GM12878 (cell line): ENCODE data around the gene RIIAD1. TPM values are rescaled to one million over a fixed set of nuclear protein-coding genes. Genes with fewer than 3 reads are reported as not detected.

ENCODE experiments used
- ATAC-seq: fragments of 200-7000 bp; cut with Tn5 transposase; 3 replicates; pipeline ENCODE4 v1.9.1; 2020; ENCODE audit warnings: mild to moderate bottlenecking, moderate library complexity
- BruUV-seq: library from RNA; stranded (reverse); fragments of 400-500 nt; replicated peaks from 2 replicates; lab custom pipeline; 2021; lab: Mats Ljungman, UMichigan
- CTCF ChIA-PET: fragments of 300-600 bp; sonication (Branson Sonifier 250); formaldehyde crosslinking; extraction: SDS; loops from one replicate; lab custom pipeline; 2021; ENCODE audit warnings: inconsistent platforms; lab: Yijun Ruan, JAX
- POLR2A ChIA-PET: fragments of 350-600 bp; formaldehyde crosslinking; extraction: SDS; loops from one replicate; lab custom pipeline; 2021; ENCODE audit warnings: inconsistent platforms; lab: Charles Lee
- RAD21 ChIA-PET: fragments of 300-600 bp; sonication (Branson Sonifier 250); formaldehyde crosslinking; loops from one replicate; lab custom pipeline; 2023; ENCODE audit warnings: antibody characterized with exemption; ENCODE audit not compliant: unreplicated experiment; lab: Charles Lee
- SMC1A ChIA-PET: fragments of 300-600 bp; sonication (Branson Sonifier 250); formaldehyde crosslinking; loops from one replicate; lab custom pipeline; 2023; ENCODE audit not compliant: unreplicated experiment, uncharacterized antibody; lab: Charles Lee
- DNase-seq: peaks from one replicate; pipeline ENCODE4 v3.0.0-alpha.2; 2011; ENCODE audit warnings: low read depth, low spot score
- FAIRE-seq: peaks from 3 replicates; lab custom pipeline; 2011; peaks lifted over from hg19 to GRCh38; lab: Jason Lieb, UNC
- H2AFZ ChIP-seq: 2 replicates; pipeline ENCODE4 v1.6.0; 2011; ENCODE audit warnings: low read depth, low read length, control low read depth; ENCODE audit not compliant: control insufficient read depth
- H3K27ac ChIP-seq: 2 replicates; pipeline ENCODE4 v1.5.1; 2011; ENCODE audit warnings: control low read depth; ENCODE audit not compliant: control insufficient read depth, insufficient read depth
- H3K27me3 ChIP-seq, 2 experiments: replicated peaks in 1 of 2; 2 replicates each; pipeline versions ENCODE4 v1.6.0 to v1.6.1; 2011; ENCODE audit warnings: low read length in 1 of 2; ENCODE audit not compliant: control insufficient read depth in 2 of 2, insufficient read depth in 2 of 2
- H3K36me3 ChIP-seq, 2 experiments: 2 replicates each; pipeline ENCODE4 v1.5.1; 2011; ENCODE audit warnings: low read length in 1 of 2; ENCODE audit not compliant: control insufficient read depth in 2 of 2, insufficient read depth in 2 of 2
- H3K4me1 ChIP-seq: 2 replicates; pipeline ENCODE4 v1.6.1; 2011; ENCODE audit warnings: mild to moderate bottlenecking, low read length, moderate library complexity, mixed read lengths; ENCODE audit not compliant: control insufficient read depth, insufficient read depth
- H3K4me2 ChIP-seq: 2 replicates; pipeline ENCODE4 v1.6.0; 2011; ENCODE audit warnings: control low read depth; ENCODE audit not compliant: control insufficient read depth, insufficient read depth
- H3K4me3 ChIP-seq: fragments of 200-600 bp; sonication (generic); 2 replicates; pipeline ENCODE4 v1.5.1; 2016
- H3K79me2 ChIP-seq: 2 replicates; pipeline ENCODE4 v1.6.0; 2011; ENCODE audit warnings: low read length; ENCODE audit not compliant: control insufficient read depth, insufficient read depth
- H3K9ac ChIP-seq: 2 replicates; pipeline ENCODE4 v1.8.0; 2011; ENCODE audit warnings: low read length, control low read depth, mixed read lengths; ENCODE audit not compliant: control insufficient read depth, insufficient read depth
- H3K9me3 ChIP-seq: replicated peaks from 3 replicates; pipeline ENCODE4 v1.5.1; 2011; ENCODE audit warnings: mild to moderate bottlenecking, low read length; ENCODE audit not compliant: control insufficient read depth, insufficient read depth
- H4K20me1 ChIP-seq: 2 replicates; pipeline ENCODE4 v1.6.0; 2011; ENCODE audit not compliant: control insufficient read depth, insufficient read depth
- ATF7 ChIP-seq: fragments of 450-650 bp; IDR thresholded peaks from 2 replicates; pipeline ENCODE4 v1.6.1; 2016; ENCODE audit warnings: low read depth, mild to moderate bottlenecking
- BRCA1 ChIP-seq: IDR thresholded peaks from 2 replicates; pipeline ENCODE4 v1.6.1; 2011; ENCODE audit warnings: low read depth, low read length, improper control_type of control experiment
- CHD2 ChIP-seq: IDR thresholded peaks from 2 replicates; pipeline ENCODE4 v1.6.1; 2011; ENCODE audit warnings: low read depth, low read length, improper control_type of control experiment, borderline replicate concordance
- CREB1 ChIP-seq: IDR thresholded peaks from 2 replicates; pipeline ENCODE4 v1.6.1; 2012; ENCODE audit warnings: low read depth, mild to moderate bottlenecking, inconsistent platforms
- FOS ChIP-seq: IDR thresholded peaks from 3 replicates; pipeline ENCODE4 v1.6.1; 2011; ENCODE audit warnings: borderline replicate concordance; ENCODE audit not compliant: insufficient read length; ENCODE audit errors: extremely low read depth
- HCFC1 ChIP-seq: fragments of 150-350 bp; IDR thresholded peaks from 2 replicates; pipeline ENCODE4 v1.6.1; 2014; ENCODE audit warnings: low read length
- JUNB ChIP-seq: IDR thresholded peaks from 2 replicates; pipeline ENCODE4 v1.6.1; 2016; ENCODE audit warnings: antibody characterized with exemption, mild to moderate bottlenecking
- NFXL1 ChIP-seq: fragments of 450-650 bp; IDR thresholded peaks from 2 replicates; pipeline ENCODE4 v1.6.1; 2017; ENCODE audit warnings: antibody characterized with exemption, mild to moderate bottlenecking, borderline replicate concordance
- PAX5 ChIP-seq: IDR thresholded peaks from 2 replicates; pipeline ENCODE4 v1.6.1; 2011; ENCODE audit warnings: low read depth, low read length, borderline replicate concordance
- PML ChIP-seq: IDR thresholded peaks from 2 replicates; pipeline ENCODE4 v1.6.1; 2012; ENCODE audit warnings: low read length, inconsistent platforms
- SIN3A ChIP-seq: IDR thresholded peaks from 2 replicates; pipeline ENCODE4 v1.6.1; 2012; ENCODE audit warnings: low read depth, low read length, improper control_type of control experiment
- SMARCA5 ChIP-seq: fragments of 450-650 bp; IDR thresholded peaks from 2 replicates; pipeline ENCODE4 v1.6.1; 2017; ENCODE audit warnings: mild to moderate bottlenecking
- TARDBP ChIP-seq: IDR thresholded peaks from 2 replicates; pipeline ENCODE4 v1.6.1; 2016; ENCODE audit warnings: borderline replicate concordance
- TCF12 ChIP-seq: IDR thresholded peaks from 2 replicates; pipeline ENCODE4 v1.6.1; 2011; ENCODE audit warnings: low read depth, mild to moderate bottlenecking, low read length
- TCF3 ChIP-seq: IDR thresholded peaks from 2 replicates; pipeline ENCODE4 v1.6.1; 2012; ENCODE audit warnings: low read depth, mild to moderate bottlenecking, low read length, borderline replicate concordance; ENCODE audit not compliant: insufficient read depth
- ZNF384 ChIP-seq: IDR thresholded peaks from 2 replicates; pipeline ENCODE4 v1.6.1; 2012; ENCODE audit warnings: low read depth, mild to moderate bottlenecking, low read length, improper control_type of control experiment, borderline replicate concordance
- WGBS: methylation state at CpG from one replicate; pipeline ENCODE4 v1.1.6; 2016; ENCODE audit warnings: low lambda C conversion rate; ENCODE audit not compliant: insufficient replicate concordance, insufficient coverage; ENCODE audit errors: missing lambda C conversion rate; 5-methylcytosine and 5-hydroxymethylcytosine counted together
- in situ Hi-C: fragments of 300-500 bp; cut with MboI; formaldehyde crosslinking; loops from 9 replicates; pipeline ENCODE4 v1.14.3; 2018; ENCODE audit warnings: mixed read lengths
- intact Hi-C: fragments of 100-400 bp; cut with micrococcal nuclease; formaldehyde crosslinking; loops from one replicate; pipeline ENCODE4 v1.14.2; 2022; ENCODE audit not compliant: unreplicated experiment
- polyA plus RNA-seq, 11 experiments: library from polyadenylated mRNA; depleted of rRNA in 4 of 11; unstranded in 6 of 11; stranded (reverse) in 5 of 11; fragments of >200 nt; fragmentation: Nextera tagmentation in 4 of 11; fragmentation: Illumina TruSeq in 1 of 11; extraction: Ambion mirVana in 4 of 11; extraction: Trizol in 1 of 11; gene quantifications; 1 replicate in 1 of 11; 2 replicates in 10 of 11; pipeline versions ENCODE4 v1.2.1 to v1.2.3, GENCODE V29; 2011 to 2016; ENCODE audit warnings: inconsistent platforms in 2 of 11, missing spikeins in 2 of 11, low read depth in 1 of 11
- total RNA-seq, 4 experiments: library from RNA; depleted of rRNA in 3 of 4; stranded (reverse); fragments of >200 nt in 3 of 4; fragmentation: Illumina TruSeq in 1 of 4; extraction: Trizol in 1 of 4; gene quantifications; 2 replicates each; pipeline versions ENCODE4 v1.2.1 to v1.2.3, GENCODE V29; 2013 to 2021

Gene RIIAD1
- total and polyA plus RNA-seq, 10 of the 15 experiments (the other 5 are each of a cell fraction or from before 2014, with no cell fraction given): not detected

GRCh38 chr1:151706464-151707415 is 14.6 kb upstream of the RIIAD1 start:
- BruUV-seq: no TSS peak
- WGBS: 46% methylated on average over 18 of the region's 21 CpGs

More at GRCh38 chr1:151706464-151707415, 14.6 kb upstream of the RIIAD1 start:
- Histone ChIP-seq H2AFZ (no peak overlapping the region), H3K4me3 (no peak overlapping the region), H3K9ac (no peak overlapping the region), H3K79me2 (no peaks in the 10 kb centered on the region), H3K27ac (no peak overlapping the region), H4K20me1 (no peaks in the 10 kb centered on the region)
- intact Hi-C loops: no loop called here
- ChIA-PET POLR2A (no interaction called here), SMC1A (interaction anchor here (0.6 kb wide), 1 partner anchor 91 kb away, joined by 3 read pairs; no protein-coding TSS in a partner anchor), RAD21 (interaction anchor here (1.0 kb wide), 1 partner anchor 28 kb away, joined by 3 read pairs; no protein-coding TSS in a partner anchor)
- ATAC-seq: no peak; the same call in 2 of the 3 replicates
- TF ChIP-seq HCFC1: no peak
- no peak for TF ChIP-seq NFXL1
- no peak for TF ChIP-seq JUNB
- TF ChIP-seq FOS: no peak
- TF ChIP-seq ZNF384: no peak
- no peak for TF ChIP-seq CREB1
- TF ChIP-seq TARDBP: no peak
- TF ChIP-seq PAX5: no peak
- TF ChIP-seq BRCA1: no peak
- TF ChIP-seq ATF7: no peak
- no peak for TF ChIP-seq PML
- no peak for TF ChIP-seq TCF3
- TF ChIP-seq TCF12: no peak
- TF ChIP-seq SMARCA5: no peak
- no peak for TF ChIP-seq CHD2
- TF ChIP-seq SIN3A: no peak
- TF ChIP-seq, all 136 proteins: peak for 0
- CTCF ChIA-PET: no interaction called here
- no peak overlapping the region for H3K4me2 ChIP-seq
- in situ Hi-C loops: no loop called here
- no peaks in the 10 kb centered on the region for H3K36me3 ChIP-seq
- H3K9me3 ChIP-seq: no peaks in the 10 kb centered on the region
- no peak for DNase-seq
- no peak for FAIRE-seq
- H3K4me1 ChIP-seq: no peaks in the 10 kb centered on the region
- H3K27me3 ChIP-seq: no peaks in the 10 kb centered on the region
